CD4-positive, alpha-beta T cell treated with Interleukin-17A for 1 hour (primary cell): ENCODE results near the gene ANKRD49.

Source experiments
- DNase-seq: peaks from one replicate; pipeline ENCODE4 v3.0.0-alpha.2; 2020

Gene ANKRD49

GRCh38 chr11:94511932-94512781 lies 18.4 kb downstream of the ANKRD49 start, which contains the start of gene C11orf97:
Gene C11orf97 (plus strand): TSS chr11:94512461. CDS start chr11:94512529, 68 bp downstream.
- peak; percentile 62 for DNase-seq

GRCh38 chr11:94513091-94513490 lies 19.3 kb downstream of the ANKRD49 start:
- no peak for DNase-seq

GRCh38 chr11:94515398-94515797 lies 21.6 kb downstream of the ANKRD49 start:
- DNase-seq = no peak

GRCh38 chr11:94516725-94517124 lies 22.9 kb downstream of the ANKRD49 start:
- no peak for DNase-seq

GRCh38 chr11:94518300-94518699 lies 24.5 kb downstream of the ANKRD49 start:
- no peak for DNase-seq

GRCh38 chr11:94519478-94520084 lies 25.8 kb downstream of the ANKRD49 start:
- peak; percentile 49 for DNase-seq

- no peak for DNase-seq
Observed at GRCh38 chr11:94521684-94522083, 27.9 kb downstream of the ANKRD49 start.

- DNase-seq = no peak
Observed at GRCh38 chr11:94524341-94524740, 30.6 kb downstream of the ANKRD49 start.

GRCh38 chr11:94525546-94526324 lies 32.0 kb downstream of the ANKRD49 start:
- no peak for DNase-seq

GRCh38 chr11:94526645-94527438 lies 33.1 kb downstream of the ANKRD49 start:
- DNase-seq = no peak

GRCh38 chr11:94528551-94528950 lies 34.8 kb downstream of the ANKRD49 start:
- DNase-seq = no peak

- DNase-seq = no peak
Observed at GRCh38 chr11:94532211-94532610, 38.4 kb downstream of the ANKRD49 start.

- no peak for DNase-seq
Observed at GRCh38 chr11:94533206-94533605, 39.4 kb downstream of the ANKRD49 start.

- no peak for DNase-seq
Observed at GRCh38 chr11:94533696-94534630, 40.2 kb downstream of the ANKRD49 start.

- no peak for DNase-seq
Observed at GRCh38 chr11:94536386-94536785, 42.6 kb downstream of the ANKRD49 start.

- DNase-seq = no peak
Observed at GRCh38 chr11:94537031-94537600, 43.3 kb downstream of the ANKRD49 start.

- no peak for DNase-seq
Observed at GRCh38 chr11:94539420-94539819, 45.6 kb downstream of the ANKRD49 start.

GRCh38 chr11:94543695-94544645 lies 50.2 kb downstream of the ANKRD49 start, which contains the start of gene FUT4:
Gene FUT4 (plus strand): TSS chr11:94543921. CDS start chr11:94544134, 213 bp downstream.
- DNase-seq = peak; percentile 66

- DNase-seq = no peak
Observed at GRCh38 chr11:94544646-94545263, 51.0 kb downstream of the ANKRD49 start.
